NCI-H748 treated with DMSO at 0.1 percent for 48 hours (cell line): ENCODE results near the gene PPP1R13B.

Experiments
- DNase-seq: peaks from one replicate; lab custom pipeline; 2025; lab: John Stamatoyannopoulos, UW

The PPP1R13B gene

DNA sequence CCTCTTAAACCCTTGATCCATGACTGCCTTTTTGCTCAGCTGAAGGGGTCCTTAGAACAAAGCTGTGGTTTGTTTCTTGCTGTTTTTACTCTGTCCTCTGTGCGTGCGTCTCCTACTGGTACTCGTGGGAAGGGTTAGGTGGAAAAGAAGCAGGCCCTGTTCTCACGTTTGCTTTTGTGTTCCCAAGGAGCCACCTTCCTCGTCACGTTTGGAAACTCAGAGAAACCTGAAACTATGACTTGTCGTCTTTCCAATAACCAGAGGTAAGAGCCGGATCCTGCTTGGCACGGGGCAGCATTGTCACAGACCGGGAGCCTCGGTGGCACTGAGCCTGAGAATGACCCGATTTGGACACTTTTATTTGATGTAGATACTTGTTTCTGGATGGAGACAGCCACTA is 118.7 kb downstream of the PPP1R13B start:
- no peak for DNase-seq

GRCh38 chr14:103728141-103728540 is 119.2 kb downstream of the PPP1R13B start:
- no peak for DNase-seq

DNA sequence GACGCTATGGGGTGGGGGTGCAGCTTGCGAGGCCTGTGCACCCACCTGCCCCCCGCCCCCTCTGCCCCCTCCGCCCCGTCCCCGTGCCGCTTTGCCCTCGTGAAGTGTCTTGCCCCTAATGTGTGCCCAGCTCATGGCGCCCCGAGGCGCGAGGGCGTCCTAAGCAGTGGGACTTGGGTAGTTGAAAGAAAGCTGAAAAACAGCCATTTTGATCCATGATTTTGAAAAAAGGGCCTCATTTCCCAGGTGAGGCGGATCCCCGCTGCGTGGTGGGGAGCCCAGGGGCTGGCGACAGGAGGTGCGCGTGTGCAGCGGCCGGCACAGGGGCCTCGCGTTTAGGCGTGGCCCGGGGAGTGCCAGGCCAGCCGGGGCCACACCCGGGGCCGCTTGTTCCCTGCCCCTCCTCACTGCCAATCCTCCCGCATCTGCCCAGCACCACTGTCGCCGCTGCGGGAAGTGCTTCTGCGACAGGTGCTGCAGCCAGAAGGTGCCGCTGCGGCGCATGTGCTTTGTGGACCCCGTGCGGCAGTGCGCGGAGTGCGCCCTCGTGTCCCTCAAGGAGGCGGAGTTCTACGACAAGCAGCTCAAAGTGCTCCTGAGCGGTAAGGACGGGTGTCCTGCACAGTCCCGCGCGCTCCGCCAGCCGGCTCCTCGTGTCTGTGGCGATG is 119.9 kb downstream of the PPP1R13B start:
- no peak for DNase-seq

GRCh38 chr14:103726474-103726873 is 120.9 kb downstream of the PPP1R13B start:
- no peak for DNase-seq

GRCh38 chr14:103725739-103726395 is 121.5 kb downstream of the PPP1R13B start:
- DNase-seq: no peak

DNA sequence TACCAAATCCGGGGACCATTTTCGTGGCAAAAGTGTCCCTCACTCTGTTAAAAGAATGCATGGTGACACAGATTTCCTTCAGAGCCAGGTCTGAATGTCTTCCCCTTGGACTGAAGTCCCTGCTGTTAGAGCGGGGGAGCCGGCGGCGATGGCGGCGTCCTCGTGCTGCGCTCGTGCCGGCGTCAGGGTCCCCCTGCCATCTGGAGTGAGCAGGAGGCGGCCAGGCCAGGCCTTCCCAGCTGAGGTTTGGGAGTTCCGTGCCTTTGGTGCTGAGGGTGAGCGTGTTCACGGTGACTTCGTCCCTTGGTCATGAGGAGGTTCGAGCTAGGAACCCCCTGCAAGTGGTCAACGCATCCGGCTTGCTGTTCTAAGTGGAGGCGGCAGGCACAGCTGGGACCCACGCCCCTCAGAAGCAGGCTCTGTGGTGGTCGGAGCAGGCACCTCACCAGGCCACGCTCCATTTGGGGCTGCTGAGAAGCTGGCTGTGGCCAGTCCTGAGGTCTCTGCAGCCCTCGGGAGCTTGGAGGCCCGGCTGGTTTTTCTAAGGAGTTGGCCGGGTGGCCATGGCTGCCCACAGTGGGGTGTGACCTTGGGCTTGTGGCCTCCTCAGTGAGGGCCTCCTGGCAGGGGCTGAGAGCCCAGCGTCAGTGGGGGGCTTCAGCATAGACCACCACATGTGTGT is 122.2 kb downstream of the PPP1R13B start:
- DNase-seq: no peak

DNA sequence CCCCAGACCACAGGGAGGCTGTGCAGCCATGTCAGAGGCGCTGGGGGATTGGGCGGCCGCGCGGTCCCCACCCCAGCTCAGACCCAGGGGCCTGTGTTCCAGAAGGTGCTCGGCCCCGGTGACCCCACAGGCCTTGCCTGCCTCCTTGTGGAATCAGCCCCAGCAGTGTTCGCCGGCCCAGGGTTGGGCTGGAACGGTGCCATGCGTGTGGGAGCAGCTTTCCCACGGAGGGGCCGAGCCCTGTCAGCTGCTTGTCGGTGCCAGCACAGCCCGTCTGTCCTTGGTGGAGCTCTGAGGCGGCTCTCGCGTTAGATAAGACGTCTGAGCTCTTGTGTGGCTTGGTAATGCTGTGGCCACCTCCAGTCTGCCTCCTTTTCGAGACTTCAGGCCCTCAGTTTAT is 123.3 kb downstream of the PPP1R13B start:
- DNase-seq: no peak

GRCh38 chr14:103723748-103724081 is 123.7 kb downstream of the PPP1R13B start:
- DNase-seq: no peak

DNA sequence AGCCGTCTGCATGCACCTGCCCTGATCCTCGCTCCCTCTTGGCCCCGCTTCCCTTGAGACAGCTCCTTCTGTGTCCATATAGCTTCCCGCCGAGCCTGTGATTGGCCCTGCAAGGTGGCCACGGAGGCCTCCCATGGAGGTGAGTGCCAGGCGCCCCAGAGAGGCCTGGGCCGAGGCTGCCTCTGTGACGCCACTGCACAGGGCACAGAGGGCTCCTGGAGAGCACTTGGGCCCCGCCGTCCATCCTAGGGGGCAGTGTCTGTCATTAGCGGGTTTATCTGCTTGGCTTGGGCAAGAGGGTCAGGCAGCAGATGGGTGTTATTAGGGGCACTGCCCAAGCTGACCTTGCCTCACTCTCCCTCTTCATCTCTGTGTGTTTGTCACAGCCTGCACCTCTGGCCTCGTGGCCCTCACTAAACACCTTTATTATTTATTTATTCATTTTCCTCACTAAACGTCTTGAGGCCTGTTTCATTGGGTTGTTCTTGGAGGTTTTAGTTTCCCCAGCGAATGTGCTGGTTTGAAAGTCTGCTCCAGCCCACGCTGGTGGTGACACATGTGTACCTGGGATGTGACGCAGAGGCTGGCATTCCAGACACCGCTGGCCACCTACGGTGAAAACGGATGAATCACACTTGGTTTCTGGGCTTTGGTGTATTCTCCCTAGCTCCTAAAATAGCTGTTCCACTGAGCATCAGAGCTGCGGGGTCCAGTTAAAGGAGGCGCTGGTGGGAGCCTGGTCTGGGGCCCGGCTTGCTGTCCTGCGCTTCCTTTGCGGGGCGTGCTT is 125.8 kb downstream of the PPP1R13B start:
- DNase-seq: no peak

GRCh38 chr14:103719751-103720150 is 127.6 kb downstream of the PPP1R13B start:
- DNase-seq: no peak

DNA sequence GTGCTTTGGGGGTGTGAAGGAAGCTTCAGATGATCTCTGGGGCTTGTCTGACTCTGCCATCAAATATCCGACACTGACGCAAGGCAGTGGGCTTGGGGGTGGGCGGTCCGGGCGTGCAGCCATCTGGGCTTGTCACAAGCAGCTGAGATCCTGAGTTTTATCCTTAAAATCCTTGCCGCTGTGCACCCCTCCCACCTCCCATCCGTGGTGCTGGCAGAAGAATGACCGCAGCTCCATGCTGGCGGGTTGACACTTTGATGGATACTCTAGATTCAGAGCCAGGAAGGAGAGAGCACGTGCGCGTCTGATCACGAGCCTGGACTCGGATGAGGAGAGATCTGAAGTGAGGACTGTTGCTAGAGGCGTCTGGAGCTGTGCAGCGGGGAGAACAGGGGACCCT is 128.8 kb downstream of the PPP1R13B start:
- no peak for DNase-seq

- DNase-seq: no peak
These were observed 130.4 kb downstream of the PPP1R13B start for GRCh38 chr14:103716899-103717411.

DNA sequence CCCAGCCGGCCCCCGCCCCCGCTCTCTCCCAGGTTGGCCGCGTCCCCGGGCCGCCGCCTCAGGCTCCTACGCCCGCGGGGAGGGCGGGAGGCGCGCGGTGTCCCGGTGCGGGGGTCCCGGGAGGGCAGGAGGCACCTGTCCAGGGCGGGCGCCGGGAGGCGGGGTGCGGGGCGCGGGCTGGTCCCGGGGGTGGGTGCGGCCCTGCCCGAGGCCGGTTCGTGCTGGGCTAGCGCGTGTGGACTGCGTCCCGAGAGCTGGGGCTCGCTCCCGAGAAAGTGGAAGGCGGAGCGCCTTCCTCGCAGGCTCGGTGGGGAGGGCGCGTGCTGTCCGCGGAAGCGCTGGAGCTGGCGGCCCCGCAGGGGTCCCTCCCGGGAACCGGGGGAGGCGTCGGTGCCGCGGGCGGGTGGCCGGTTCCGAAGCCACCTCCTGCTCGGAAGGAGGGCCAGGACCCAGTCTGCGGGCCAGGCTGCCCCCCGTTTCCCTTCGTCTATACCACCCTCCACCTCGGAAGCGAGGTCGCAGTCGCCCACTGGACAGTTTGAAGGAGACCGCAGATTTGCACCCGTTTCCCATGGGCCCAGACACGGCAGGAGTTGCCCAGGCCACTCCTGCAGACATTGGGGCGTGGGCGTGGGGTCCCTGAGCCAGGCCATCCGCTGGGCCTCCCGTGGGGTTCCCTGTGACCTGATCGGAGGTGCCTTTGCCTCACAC is 131.1 kb downstream of the PPP1R13B start:
- no peak for DNase-seq

DNA sequence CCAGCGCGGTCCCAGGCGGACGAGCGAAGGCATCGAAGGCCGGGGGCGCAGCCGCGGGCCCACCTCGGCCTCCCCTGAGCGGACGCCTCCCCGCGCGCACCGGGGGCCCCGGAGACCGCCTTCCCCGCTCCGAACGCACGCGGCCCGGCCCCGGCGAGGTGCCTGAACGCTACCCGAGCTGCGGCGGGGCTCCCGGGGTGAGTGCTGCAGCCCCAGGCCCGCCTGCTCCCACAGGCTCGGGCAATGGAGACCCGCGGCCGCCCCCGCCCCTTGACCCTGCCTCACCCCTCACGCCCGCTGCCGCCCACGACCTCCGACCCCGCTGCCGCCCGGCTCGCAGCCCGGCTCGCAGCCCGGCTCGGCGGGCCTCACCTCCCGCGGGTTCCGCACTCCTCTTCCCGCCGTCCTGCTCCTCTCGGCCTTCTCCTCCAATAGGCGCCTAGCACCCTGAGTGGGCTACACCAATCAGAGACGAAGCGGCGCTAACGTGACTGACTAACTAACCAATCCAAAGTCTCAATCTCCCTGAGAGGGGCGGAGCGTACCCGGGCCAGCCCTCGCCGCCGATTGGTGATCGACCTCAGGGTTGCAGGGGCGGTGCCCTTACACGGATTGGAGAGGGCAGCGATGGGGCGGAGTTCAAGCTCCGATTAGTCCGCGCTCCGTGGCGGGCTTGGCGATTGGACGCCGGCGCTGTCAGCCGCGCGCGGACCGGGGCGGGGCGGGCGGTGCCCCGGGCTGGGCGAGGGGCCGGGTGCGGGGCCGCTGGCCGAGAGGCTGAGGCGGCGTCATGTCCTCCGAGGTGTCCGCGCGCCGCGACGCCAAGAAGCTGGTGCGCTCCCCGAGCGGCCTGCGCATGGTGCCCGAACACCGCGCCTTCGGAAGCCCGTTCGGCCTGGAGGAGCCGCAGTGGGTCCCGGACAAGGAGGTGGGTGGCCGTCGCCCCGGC is 132.0 kb downstream of the PPP1R13B start, which contains the start of the genes XRCC3 and ZFYVE21:
XRCC3 (minus strand) TSS at position 400 of the 949 bp plus-strand sequence. CDS start 4,364 bp downstream, outside the sequence.
ZFYVE21 (plus strand) TSS at position 759 of the 949 bp plus-strand sequence; CDS start at position 791, 32 bp downstream.
- peak; percentile 100 for DNase-seq

DNA sequence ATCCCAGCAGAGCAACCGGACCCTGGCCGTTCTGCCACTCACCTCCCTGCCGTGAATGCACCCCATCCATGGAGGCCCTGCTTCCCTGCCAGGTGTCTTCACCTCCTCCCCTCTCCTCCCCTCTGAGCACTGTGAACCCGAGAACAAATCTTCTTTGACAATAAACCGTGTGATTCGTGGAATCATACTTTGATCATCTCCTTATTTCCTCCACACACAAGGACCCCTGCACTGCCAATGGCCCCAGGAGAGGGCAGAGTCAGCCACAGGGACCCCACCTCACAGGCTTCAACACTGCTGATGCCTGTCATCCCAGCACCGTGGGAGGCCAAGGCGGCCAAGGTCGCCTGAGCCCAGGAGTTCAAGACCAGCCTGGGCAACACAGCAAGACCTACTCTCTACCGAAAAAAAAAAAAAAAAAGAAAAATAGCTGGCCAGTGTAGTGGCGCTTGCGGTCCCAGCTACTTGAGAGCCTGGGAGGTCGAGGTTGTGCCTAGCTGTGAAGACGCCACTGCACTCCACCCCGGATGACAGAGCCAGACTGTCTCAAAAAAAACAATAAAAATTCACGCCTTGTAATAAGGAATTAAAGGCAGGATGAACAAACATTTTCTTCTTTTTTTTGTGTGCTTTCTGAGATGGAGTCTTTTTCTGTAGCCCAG is 133.2 kb downstream of the PPP1R13B start:
- no peak for DNase-seq

GRCh38 chr14:103713304-103714062 is 133.9 kb downstream of the PPP1R13B start:
- DNase-seq: no peak

DNA sequence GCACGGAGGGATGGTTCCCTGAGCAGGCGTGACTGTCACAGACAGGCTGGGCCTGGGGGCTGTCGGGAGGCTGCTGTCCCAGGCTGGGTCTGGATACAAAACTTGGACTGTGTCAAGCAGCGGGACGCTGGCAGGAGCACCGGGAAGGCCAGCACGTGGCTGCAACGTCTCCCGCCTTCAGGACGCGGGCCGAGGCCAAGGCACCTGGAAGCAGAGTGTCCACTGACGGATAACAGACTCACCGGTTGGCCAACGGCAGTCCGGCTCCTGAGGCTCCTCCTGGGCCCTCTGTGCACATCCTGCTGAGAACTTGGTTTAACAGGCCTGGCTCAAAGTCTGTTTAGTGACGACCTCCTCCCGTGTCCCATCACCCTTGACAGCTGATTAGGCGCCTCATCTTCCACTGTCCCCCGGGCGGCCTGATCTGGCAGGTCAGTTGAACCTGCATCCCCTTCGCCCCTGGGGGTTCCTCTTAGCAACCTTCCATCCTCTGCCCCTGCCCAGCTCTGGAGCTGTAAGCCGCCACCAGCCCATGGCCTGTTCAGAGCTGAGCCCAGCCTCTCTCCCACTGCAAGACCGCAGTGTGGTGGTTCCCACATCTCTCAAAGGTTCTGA is 134.6 kb downstream of the PPP1R13B start:
- DNase-seq: no peak
